ENCODE results near the gene ADAM33.

ADAM33 gene

GRCh38 chr20:3663858-3664257, 18.0 kb downstream of the ADAM33 start:
- DNase-seq (ENCODE audit: low read depth in 2 of 2), result no peak

GRCh38 chr20:3663031-3663701, 18.6 kb downstream of the ADAM33 start, which contains the start of gene GFRA4:
GFRA4 (minus strand) TSS chr20:3663399; CDS start chr20:3663399, 0 bp downstream.
- DNase-seq (ENCODE audit: low read depth in 2 of 2), result no peak

GRCh38 chr20:3661814-3662665, 19.8 kb downstream of the ADAM33 start:
- no peak for DNase-seq (ENCODE audit: low read depth in 2 of 2)

- DNase-seq (ENCODE audit: low read depth in 2 of 2), result no peak
These were observed 20.6 kb downstream of the ADAM33 start for GRCh38 chr20:3661060-3661813.

- DNase-seq (ENCODE audit: low read depth in 2 of 2), result no peak
These were observed 21.3 kb downstream of the ADAM33 start for GRCh38 chr20:3660262-3661059.

- no peak for DNase-seq (ENCODE audit: low read depth in 2 of 2)
These were observed 22.1 kb downstream of the ADAM33 start for GRCh38 chr20:3659492-3660261.

GRCh38 chr20:3658716-3659491, 22.9 kb downstream of the ADAM33 start:
- DNase-seq (ENCODE audit: low read depth in 2 of 2), result no peak

GRCh38 chr20:3658019-3658715, 23.6 kb downstream of the ADAM33 start:
- no peak for DNase-seq (ENCODE audit: low read depth in 2 of 2)

- DNase-seq (ENCODE audit: low read depth in 2 of 2), result no peak
These were observed 26.7 kb downstream of the ADAM33 start for GRCh38 chr20:3655131-3655405.

GRCh38 chr20:3654326-3655130, 27.3 kb downstream of the ADAM33 start:
- no peak for DNase-seq (ENCODE audit: low read depth in 2 of 2)

GRCh38 chr20:3653921-3654320, 27.9 kb downstream of the ADAM33 start:
- DNase-seq (ENCODE audit: low read depth in 2 of 2), result no peak

GRCh38 chr20:3652676-3653596, 28.9 kb downstream of the ADAM33 start:
- no peak for DNase-seq (ENCODE audit: low read depth in 2 of 2)

- DNase-seq (ENCODE audit: low read depth in 2 of 2), result no peak
These were observed 29.6 kb downstream of the ADAM33 start for GRCh38 chr20:3652221-3652620.

- DNase-seq (ENCODE audit: low read depth in 2 of 2), result no peak
These were observed 30.4 kb downstream of the ADAM33 start for GRCh38 chr20:3651204-3651962.

GRCh38 chr20:3648951-3649350, 32.9 kb downstream of the ADAM33 start:
- DNase-seq (ENCODE audit: low read depth in 2 of 2), result no peak

- no peak for DNase-seq (ENCODE audit: low read depth in 2 of 2)
These were observed 34.3 kb downstream of the ADAM33 start for GRCh38 chr20:3647473-3647872.

GRCh38 chr20:3646651-3647050, 35.2 kb downstream of the ADAM33 start:
- no peak for DNase-seq (ENCODE audit: low read depth in 2 of 2)
